Thyroid gland (tissue), 4 donors: ENCODE measurements around the gene CDYL2.

Source experiments
- POLR2A ChIP-seq, 2 donors: fragments of 450-650 bp; IDR thresholded peaks; one replicate each; pipeline ENCODE4 v1.6.1; 2017; ENCODE audit warnings: antibody characterized with exemption in 2 of 2, mild to moderate bottlenecking in 2 of 2, moderate library complexity in 1 of 2
- TF ChIP-seq, protein P1 (sequence below), 6 experiments: fragments of 200-600 bp in 3 of 6; fragments of 450-650 bp in 3 of 6; sonication (generic) in 3 of 6; IDR thresholded peaks; one replicate each; pipeline ENCODE4 v1.5.1; 2016 to 2019; ENCODE audit warnings: antibody characterized with exemption in 6 of 6, mild to moderate bottlenecking in 2 of 6, inconsistent platforms in 1 of 6, moderate library complexity in 1 of 6

DNA sequence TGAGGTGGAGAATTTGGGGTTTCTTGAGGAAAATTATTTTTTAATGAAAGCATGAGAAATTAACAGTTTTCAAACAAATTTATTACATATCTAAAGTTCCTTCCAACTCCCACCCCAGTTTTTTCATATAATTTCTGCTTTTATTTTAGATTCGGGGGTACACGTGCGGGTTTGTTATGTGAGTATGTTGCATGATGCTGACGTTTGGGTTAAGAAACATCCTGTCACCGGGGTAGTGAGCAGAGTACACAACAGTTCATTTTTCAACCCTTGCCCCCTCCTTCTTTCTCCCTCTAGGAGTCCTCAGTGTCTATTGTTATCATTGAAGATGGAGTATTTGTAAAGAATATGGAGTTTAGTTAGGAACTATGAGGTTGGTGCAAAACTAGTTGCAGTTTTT is 31.8 kb upstream of the CDYL2 start:
- TF ChIP-seq, protein P1, sequence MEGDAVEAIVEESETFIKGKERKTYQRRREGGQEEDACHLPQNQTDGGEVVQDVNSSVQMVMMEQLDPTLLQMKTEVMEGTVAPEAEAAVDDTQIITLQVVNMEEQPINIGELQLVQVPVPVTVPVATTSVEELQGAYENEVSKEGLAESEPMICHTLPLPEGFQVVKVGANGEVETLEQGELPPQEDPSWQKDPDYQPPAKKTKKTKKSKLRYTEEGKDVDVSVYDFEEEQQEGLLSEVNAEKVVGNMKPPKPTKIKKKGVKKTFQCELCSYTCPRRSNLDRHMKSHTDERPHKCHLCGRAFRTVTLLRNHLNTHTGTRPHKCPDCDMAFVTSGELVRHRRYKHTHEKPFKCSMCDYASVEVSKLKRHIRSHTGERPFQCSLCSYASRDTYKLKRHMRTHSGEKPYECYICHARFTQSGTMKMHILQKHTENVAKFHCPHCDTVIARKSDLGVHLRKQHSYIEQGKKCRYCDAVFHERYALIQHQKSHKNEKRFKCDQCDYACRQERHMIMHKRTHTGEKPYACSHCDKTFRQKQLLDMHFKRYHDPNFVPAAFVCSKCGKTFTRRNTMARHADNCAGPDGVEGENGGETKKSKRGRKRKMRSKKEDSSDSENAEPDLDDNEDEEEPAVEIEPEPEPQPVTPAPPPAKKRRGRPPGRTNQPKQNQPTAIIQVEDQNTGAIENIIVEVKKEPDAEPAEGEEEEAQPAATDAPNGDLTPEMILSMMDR (IDR thresholded peaks at IDR 0.05): no peak
- no peak for TF ChIP-seq POLR2A (IDR thresholded peaks at IDR 0.05)
